Measurements from ENCODE around the gene VILL.
A peak's percentile ranks its signal among the peaks of the same experiment; 100 is the strongest.

DNA sequence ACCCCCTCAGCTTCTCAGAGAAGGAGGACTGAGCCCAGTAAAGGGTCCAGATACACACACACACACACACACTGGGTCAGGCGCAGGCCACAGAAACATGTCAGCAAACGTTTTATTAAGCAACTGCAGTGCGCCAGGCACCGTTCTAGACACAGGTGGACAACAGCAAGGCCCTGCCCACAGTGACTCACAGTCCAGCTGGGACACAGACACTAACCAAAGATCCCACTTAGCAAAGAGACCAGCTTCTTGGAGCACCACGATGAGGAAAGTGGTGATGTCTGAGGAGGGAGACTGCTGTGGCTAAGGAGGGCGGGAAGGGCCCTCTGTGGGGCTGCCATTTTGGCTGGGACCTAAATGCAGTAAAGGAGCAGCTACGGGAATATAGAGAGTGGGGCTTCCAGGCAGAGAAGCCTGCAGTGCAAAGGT lies 2.8 kb upstream of the VILL start:
- TF ChIP-seq POLR2AphosphoS5 (IDR thresholded peaks at IDR 0.05) (peak in 2 of 3 donors; percentile 73 to 86), POLR2A (IDR thresholded peaks at IDR 0.05) (peak; percentile 57)
